DOHH2 (cell line): Measurements from ENCODE around the gene UBE3A.

ENCODE experiments used
- EZH2phosphoT487 ChIP-seq: fragments of 200-600 bp; sonication (generic); IDR thresholded peaks from 2 replicates; pipeline ENCODE4 v1.6.1; 2017; ENCODE audit warnings: borderline replicate concordance, mild to moderate bottlenecking, antibody characterized with exemption, low read length, moderate library complexity, mixed read lengths
- TF ChIP-seq, protein P1 (sequence below): fragments of 200-600 bp; sonication (generic); IDR thresholded peaks from one replicate; pipeline ENCODE4 v1.5.1; 2014; ENCODE audit warnings: antibody characterized with exemption, mild to moderate bottlenecking, low read depth, low read length; ENCODE audit not compliant: poor library complexity, severe bottlenecking

DNA sequence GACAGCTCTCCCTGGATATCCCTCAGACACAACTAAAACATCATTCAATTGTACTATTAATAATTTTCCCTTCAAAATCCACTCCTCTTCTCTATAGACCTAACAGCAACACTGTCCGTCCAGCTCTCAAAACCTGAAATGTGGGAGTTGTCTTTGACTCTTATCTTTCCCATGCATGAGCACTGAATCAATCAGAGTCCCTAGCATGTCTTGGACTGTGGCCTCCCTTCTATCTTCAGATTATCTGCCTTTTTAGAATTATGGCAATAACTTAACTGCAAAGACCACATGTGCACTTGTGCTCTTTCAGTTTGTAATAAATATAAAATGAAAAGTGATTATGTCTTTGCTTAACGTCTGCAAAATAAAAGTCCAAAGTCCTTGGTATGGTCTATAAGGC lies 107.0 kb downstream of the UBE3A start:
- TF ChIP-seq, protein P1, sequence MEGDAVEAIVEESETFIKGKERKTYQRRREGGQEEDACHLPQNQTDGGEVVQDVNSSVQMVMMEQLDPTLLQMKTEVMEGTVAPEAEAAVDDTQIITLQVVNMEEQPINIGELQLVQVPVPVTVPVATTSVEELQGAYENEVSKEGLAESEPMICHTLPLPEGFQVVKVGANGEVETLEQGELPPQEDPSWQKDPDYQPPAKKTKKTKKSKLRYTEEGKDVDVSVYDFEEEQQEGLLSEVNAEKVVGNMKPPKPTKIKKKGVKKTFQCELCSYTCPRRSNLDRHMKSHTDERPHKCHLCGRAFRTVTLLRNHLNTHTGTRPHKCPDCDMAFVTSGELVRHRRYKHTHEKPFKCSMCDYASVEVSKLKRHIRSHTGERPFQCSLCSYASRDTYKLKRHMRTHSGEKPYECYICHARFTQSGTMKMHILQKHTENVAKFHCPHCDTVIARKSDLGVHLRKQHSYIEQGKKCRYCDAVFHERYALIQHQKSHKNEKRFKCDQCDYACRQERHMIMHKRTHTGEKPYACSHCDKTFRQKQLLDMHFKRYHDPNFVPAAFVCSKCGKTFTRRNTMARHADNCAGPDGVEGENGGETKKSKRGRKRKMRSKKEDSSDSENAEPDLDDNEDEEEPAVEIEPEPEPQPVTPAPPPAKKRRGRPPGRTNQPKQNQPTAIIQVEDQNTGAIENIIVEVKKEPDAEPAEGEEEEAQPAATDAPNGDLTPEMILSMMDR, result no peak
- no peak for TF ChIP-seq EZH2phosphoT487
